Measurements from ENCODE around the gene SLC7A5. TPM values are rescaled to one million over a fixed set of nuclear protein-coding genes. Genes with fewer than 3 reads are reported as not detected.
"Not testable (repeated sequence)": the region's sequence is repeated elsewhere in the genome, so short reads cannot be mapped to it uniquely, and the experiment has no call there.

Gene SLC7A5
- total RNA-seq, 1 donor from 2014 or later: 22.8 TPM

DNA sequence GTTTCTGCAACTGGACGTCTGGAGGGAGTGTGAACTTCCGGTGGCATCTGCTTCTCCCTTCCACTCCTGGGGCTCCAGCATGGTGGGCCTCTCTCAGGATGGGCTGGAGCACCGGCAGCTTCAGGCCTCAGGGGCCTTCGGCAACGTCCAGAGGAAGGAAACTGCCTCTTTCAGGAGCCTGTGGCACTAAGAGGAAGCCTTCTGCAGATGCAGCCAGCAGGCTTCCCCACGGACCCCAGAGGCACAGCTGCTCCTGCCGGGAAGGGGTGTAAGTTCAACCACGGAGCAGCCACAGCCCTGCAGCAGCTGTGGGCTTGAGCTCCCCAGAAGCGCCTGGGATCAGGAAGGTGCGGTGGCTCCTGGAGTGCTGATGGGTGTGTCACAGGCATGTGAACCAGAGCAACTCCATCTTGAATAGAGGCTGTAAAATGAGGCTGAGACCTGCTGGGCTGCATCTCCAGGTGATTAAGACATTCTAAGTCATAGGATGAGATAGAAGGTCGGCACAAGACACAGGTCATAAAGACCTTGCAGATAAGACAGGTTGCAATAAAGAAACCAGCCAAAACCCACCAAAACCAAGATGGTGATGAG, 52.7 kb downstream of the SLC7A5 start:
- intact Hi-C loops (cut with DNase I): no loop called here
- no peaks in the 10 kb centered on the region for H3K36me3 ChIP-seq
- DNase-seq (ENCODE audit: extremely low spot score in 2 of 2): no peak
- TF ChIP-seq POLR2A (IDR thresholded peaks at IDR 0.05) (no peak), POLR2AphosphoS5 (IDR thresholded peaks at IDR 0.05; ENCODE audit: insufficient read depth in 1 of 2, low read depth in 1 of 2) (no peak)
- TF ChIP-seq, protein P1, sequence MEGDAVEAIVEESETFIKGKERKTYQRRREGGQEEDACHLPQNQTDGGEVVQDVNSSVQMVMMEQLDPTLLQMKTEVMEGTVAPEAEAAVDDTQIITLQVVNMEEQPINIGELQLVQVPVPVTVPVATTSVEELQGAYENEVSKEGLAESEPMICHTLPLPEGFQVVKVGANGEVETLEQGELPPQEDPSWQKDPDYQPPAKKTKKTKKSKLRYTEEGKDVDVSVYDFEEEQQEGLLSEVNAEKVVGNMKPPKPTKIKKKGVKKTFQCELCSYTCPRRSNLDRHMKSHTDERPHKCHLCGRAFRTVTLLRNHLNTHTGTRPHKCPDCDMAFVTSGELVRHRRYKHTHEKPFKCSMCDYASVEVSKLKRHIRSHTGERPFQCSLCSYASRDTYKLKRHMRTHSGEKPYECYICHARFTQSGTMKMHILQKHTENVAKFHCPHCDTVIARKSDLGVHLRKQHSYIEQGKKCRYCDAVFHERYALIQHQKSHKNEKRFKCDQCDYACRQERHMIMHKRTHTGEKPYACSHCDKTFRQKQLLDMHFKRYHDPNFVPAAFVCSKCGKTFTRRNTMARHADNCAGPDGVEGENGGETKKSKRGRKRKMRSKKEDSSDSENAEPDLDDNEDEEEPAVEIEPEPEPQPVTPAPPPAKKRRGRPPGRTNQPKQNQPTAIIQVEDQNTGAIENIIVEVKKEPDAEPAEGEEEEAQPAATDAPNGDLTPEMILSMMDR (IDR thresholded peaks at IDR 0.05): no peak
- no peak overlapping the region for H3K27ac ChIP-seq
- H3K4me1 ChIP-seq: no peaks in the 10 kb centered on the region
- peaks cover 11% of the 10 kb centered on the region for H3K9me3 ChIP-seq
- no peaks in the 10 kb centered on the region for H3K27me3 ChIP-seq
- no peak overlapping the region for H3K4me3 ChIP-seq

DNA sequence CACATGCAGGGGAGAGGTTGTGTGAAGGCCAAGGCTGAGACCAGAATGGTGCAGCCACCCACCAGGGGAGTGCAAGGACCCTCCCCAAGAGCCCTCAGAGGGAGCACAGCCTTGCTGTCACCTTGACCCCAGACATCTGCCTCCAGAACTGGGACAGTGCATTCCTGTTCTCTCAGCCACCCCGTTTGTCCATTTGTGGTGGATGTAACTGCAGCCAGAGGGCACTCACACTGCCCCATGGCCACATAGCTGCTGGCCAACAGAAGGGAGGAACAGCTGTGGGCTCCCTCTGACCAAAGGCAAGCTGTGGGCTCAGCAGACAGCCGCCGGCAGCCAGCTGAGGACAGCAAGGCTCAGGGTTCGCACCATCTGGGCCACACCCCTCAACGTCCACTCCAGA, 53.7 kb downstream of the SLC7A5 start:
- H3K27me3 ChIP-seq: no peaks in the 10 kb centered on the region
- no peak for DNase-seq (ENCODE audit: extremely low spot score in 2 of 2)
- TF ChIP-seq, protein P1 (IDR thresholded peaks at IDR 0.05): no peak
- TF ChIP-seq POLR2A (IDR thresholded peaks at IDR 0.05) (no peak), POLR2AphosphoS5 (IDR thresholded peaks at IDR 0.05; ENCODE audit: insufficient read depth in 1 of 2, low read depth in 1 of 2) (no peak)

DNA sequence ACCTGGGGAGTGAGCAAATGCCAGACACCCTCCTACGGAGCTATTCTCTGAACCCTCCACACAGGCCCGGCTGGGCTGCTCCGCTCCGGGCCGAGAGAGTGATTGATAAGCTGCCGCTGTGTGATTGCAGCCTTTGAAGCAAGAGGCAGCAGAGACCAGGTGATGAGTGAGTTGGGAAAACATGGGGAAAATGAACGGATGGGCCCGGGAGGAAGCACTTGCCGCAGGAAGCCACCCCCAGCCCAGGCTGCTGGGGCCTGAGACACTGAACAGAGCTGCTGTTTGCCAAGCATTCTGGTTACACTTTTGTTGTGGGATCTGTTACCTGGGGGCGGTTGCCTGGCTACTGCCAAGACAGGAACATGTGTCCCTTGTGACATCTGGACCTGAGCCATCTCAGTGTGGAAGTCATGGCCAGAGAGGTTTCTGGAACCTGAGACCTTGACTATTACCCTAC, 57.1 kb downstream of the SLC7A5 start:
- no peaks in the 10 kb centered on the region for H3K27me3 ChIP-seq
- intact Hi-C loops (cut with DNase I): no loop called here
- peaks cover under 1% of the 10 kb centered on the region for H3K4me1 ChIP-seq
- peaks cover 7% of the 10 kb centered on the region for H3K9me3 ChIP-seq
- no peaks in the 10 kb centered on the region for H3K36me3 ChIP-seq
- no peak overlapping the region for H3K4me3 ChIP-seq
- TF ChIP-seq, protein P1 (IDR thresholded peaks at IDR 0.05): no peak
- TF ChIP-seq POLR2AphosphoS5 (IDR thresholded peaks at IDR 0.05; ENCODE audit: insufficient read depth in 1 of 2, low read depth in 1 of 2): no peak
- TF ChIP-seq POLR2A (IDR thresholded peaks at IDR 0.05): no peak
- H3K27ac ChIP-seq: no peak overlapping the region
- no peak for DNase-seq (ENCODE audit: extremely low spot score in 2 of 2)

More for the DNA sequence above, 53.7 kb downstream of the SLC7A5 start:
- Histone ChIP-seq H3K9me3 (peaks cover 11% of the 10 kb centered on the region), H3K27ac (no peak overlapping the region), H3K4me1 (no peaks in the 10 kb centered on the region), H3K36me3 (no peaks in the 10 kb centered on the region), H3K4me3 (no peak overlapping the region)
- intact Hi-C loops (cut with DNase I): no loop called here

DNA sequence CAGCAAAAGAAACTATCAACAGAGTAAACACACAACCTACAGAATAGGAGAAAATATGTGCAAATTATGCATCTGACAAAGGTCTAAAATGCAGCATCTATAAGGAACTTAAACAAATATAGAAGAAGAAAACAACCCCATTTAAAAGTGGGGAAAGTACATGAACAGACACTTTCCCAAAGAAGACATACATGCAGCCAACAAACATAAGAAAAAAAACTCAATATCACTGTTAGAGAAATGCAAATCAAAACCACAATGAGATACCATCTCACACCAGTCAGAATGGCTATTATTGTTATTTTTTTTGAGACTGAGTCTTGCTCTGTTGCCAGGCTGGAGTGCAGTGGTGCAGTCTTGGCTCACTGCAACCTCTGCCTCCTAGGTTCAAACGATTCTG, 57.9 kb downstream of the SLC7A5 start:
- H3K27ac ChIP-seq; H3K9me3 ChIP-seq; DNase-seq (ENCODE audit: extremely low spot score in 2 of 2); intact Hi-C loops (cut with DNase I); H3K27me3 ChIP-seq; H3K4me3 ChIP-seq; H3K36me3 ChIP-seq; H3K4me1 ChIP-seq: not testable (repeated sequence)

DNA sequence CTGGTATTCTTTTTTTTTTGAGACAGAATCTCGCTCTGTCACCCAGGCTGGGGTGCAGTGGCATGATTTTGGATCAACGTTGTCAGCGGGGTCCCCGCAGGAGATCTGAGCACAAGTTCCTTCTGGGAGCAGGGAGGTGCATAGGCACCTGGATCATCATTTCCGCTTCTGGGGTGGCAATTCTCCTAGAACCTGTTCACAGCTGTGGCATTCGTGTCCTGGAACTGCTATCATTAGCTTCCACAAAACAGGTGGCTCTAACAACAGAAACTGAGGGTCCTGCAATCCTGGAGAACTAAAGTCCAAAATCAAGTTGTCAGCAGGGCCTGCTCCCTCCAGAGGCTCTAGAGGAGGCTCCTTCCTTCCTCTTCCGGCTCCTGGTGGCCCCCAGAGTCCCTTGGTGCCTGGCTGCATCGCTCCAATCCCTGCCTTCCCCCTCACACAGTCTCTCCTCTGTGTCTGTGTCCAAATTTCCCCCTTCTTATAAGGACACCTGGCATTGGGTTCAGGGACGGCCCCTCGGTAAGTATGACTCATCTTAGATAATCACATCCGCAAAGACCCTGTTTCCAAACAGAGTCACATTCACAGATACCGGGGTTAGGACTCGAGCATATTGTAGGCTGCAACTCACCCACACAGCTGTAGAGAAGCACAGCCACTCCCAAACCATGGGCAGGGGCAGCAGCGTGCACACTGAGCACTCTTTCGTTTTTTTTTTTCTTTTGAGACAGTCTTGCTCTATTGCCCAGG, 60.0 kb downstream of the SLC7A5 start:
- Histone ChIP-seq H3K36me3 (no peaks in the 10 kb centered on the region), H3K4me3 (no peak overlapping the region), H3K27me3 (peaks cover 3% of the 10 kb centered on the region), H3K4me1 (peaks cover 17% of the 10 kb centered on the region), H3K9me3 (no peaks in the 10 kb centered on the region), H3K27ac (no peak overlapping the region)
- TF ChIP-seq, protein P1 (IDR thresholded peaks at IDR 0.05): no peak
- TF ChIP-seq POLR2A (IDR thresholded peaks at IDR 0.05): no peak
- TF ChIP-seq POLR2AphosphoS5 (IDR thresholded peaks at IDR 0.05; ENCODE audit: insufficient read depth in 1 of 2, low read depth in 1 of 2): no peak
- DNase-seq (ENCODE audit: extremely low spot score in 2 of 2): no peak
- intact Hi-C loops (cut with DNase I): no loop called here
